ENCODE data around the gene NCBP2L. TPM values are rescaled to one million over a fixed set of nuclear protein-coding genes. Genes with fewer than 3 reads are reported as not detected.

NCBP2L gene
- total and polyA plus RNA-seq, 9 of the 15 experiments (the other 6 are each of a cell fraction or from before 2014, with no cell fraction given), result not detected

DNA sequence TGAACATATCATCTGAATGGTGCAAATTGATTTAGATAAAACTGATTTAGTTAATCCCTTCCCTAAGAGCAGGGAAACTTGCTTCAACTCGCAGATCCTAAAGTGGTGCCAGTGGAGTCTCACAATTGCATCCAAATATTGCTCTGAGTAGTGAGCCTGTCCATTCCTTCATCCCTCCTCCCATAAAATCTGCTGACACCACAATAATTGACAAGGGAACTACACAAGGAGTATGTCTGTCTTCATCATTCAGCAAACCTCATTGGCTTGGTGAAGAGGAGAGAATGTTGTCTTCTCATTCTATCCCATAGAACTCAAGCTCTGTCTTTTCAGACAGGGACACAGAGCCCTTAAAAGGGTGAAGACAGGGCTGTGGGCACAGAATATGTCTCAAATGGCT is 52.3 kb downstream of the NCBP2L start:
- Histone ChIP-seq H3K9ac (ENCODE audit: insufficient read depth in 1 of 2, low read depth in 2 of 2, low read length in 2 of 2) (no peak overlapping the region), H3K4me1 (replicated peaks in 1 of 2; ENCODE audit: control insufficient read depth in 2 of 2, insufficient read depth in 2 of 2, low read length in 2 of 2) (peaks cover 0 to 12% of the 10 kb centered on the region in 2 experiments; a peak in 2 of 5 replicates), H3K4me3 (no peak overlapping the region), H4K20me1 (replicated peaks; ENCODE audit: control insufficient read depth, insufficient read depth, low read length) (no peaks in the 10 kb centered on the region), H3K9me3 (replicated peaks; ENCODE audit: control insufficient read depth, insufficient read depth, low read depth, low read length) (no peaks in the 10 kb centered on the region), H3K27ac (ENCODE audit: extremely low read depth, low read depth, low read length) (no peak overlapping the region), H3K4me2 (ENCODE audit: insufficient read depth, low read length) (no peak overlapping the region), H2AFZ (ENCODE audit: low read depth, low read length) (no peak overlapping the region), H3K27me3 (ENCODE audit: control insufficient read depth in 2 of 2, insufficient read depth in 2 of 2, low read length in 2 of 2) (peaks cover 2 to 22% of the 10 kb centered on the region in 2 experiments; a peak in 2 of 5 replicates), H3K79me2 (ENCODE audit: control insufficient read depth, insufficient read depth, low read length) (no peaks in the 10 kb centered on the region), H3K36me3 (ENCODE audit: control insufficient read depth, insufficient read depth, low read length) (no peaks in the 10 kb centered on the region), H3K9me1 (ENCODE audit: control insufficient read depth, insufficient read depth, low read length) (no peaks in the 10 kb centered on the region)
- no peak for DNase-seq (ENCODE audit: extremely low read depth in 1 of 4, low spot score in 3 of 4)
- ChIA-PET CTCF (ENCODE audit: low intra/inter-chr PET ratio) (no interaction called here), POLR2A (no interaction called here)
- WGBS (ENCODE audit: insufficient coverage, low coverage, missing lambda C conversion rate), result 0% methylated on average over 1 of the region's 1 CpG
- no peak for FAIRE-seq
- intact Hi-C loops (cut with micrococcal nuclease), result no loop called here
- BruUV-seq (replicated peaks), result no TSS peak
- no peak for ATAC-seq
- in situ Hi-C loops (cut with MboI), result no loop called here
- TF ChIP-seq MAFK (IDR thresholded peaks at IDR 0.05; ENCODE audit: low read length), result peak; percentile 85
- TF ChIP-seq MAFG (tag; conservative IDR thresholded peaks at IDR 0.05), result peak; percentile 81
- peak; percentile 88 for TF ChIP-seq MAFF (IDR thresholded peaks at IDR 0.05; ENCODE audit: low read length)
- peak; percentile 74 for TF ChIP-seq C11orf30 (IDR thresholded peaks at IDR 0.05; ENCODE audit: low read depth)
- TF ChIP-seq, protein P1, sequence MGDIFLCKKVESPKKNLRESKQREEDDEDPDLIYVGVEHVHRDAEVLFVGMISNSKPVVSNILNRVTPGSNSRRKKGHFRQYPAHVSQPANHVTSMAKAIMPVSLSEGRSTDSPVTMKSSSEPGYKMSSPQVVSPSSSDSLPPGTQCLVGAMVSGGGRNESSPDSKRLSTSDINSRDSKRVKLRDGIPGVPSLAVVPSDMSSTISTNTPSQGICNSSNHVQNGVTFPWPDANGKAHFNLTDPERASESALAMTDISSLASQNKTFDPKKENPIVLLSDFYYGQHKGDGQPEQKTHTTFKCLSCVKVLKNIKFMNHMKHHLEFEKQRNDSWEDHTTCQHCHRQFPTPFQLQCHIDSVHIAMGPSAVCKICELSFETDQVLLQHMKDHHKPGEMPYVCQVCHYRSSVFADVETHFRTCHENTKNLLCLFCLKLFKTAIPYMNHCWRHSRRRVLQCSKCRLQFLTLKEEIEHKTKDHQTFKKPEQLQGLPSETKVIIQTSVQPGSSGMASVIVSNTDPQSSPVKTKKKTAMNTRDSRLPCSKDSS (IDR thresholded peaks at IDR 0.05; ENCODE audit: low read depth, partially characterized antibody), result no peak
- TF ChIP-seq KDM4B (IDR thresholded peaks at IDR 0.05; ENCODE audit: borderline replicate concordance in 2 of 2, low read depth in 1 of 2), result no peak
- TF ChIP-seq ZNF316 (IDR thresholded peaks at IDR 0.05), result peak; percentile 89
